SK-N-SH (cell line): ENCODE measurements around the gene LACTBL1. TPM values are rescaled to one million over a fixed set of nuclear protein-coding genes. Genes with fewer than 3 reads are reported as not detected.

Source experiments
- CTCF ChIA-PET: fragments of 300-600, 350-600 bp; formaldehyde crosslinking; extraction: SDS; loops from one replicate; lab custom pipeline; 2021; lab: Yijun Ruan, JAX
- POLR2A ChIA-PET: fragments of 350-600 bp; sonication (Branson Sonifier 250); formaldehyde crosslinking; extraction: SDS; loops from one replicate; lab custom pipeline; 2020; ENCODE audit warnings: antibody characterized with exemption, inconsistent platforms; lab: Yijun Ruan, JAX
- DNase-seq: peaks from one replicate; pipeline ENCODE4 v3.0.0; 2012
- H2AFZ ChIP-seq: fragments of 200-600 bp; sonication (generic); 2 replicates; pipeline ENCODE4 v1.8.1; 2016; ENCODE audit warnings: antibody characterized with exemption, mild to moderate bottlenecking, low read depth
- H3F3A ChIP-seq: fragments of 200-600 bp; sonication (generic); replicated peaks from 2 replicates; pipeline ENCODE3; 2016; ENCODE audit warnings: antibody characterized with exemption, mild to moderate bottlenecking; ENCODE audit not compliant: insufficient read depth
- H3K27ac ChIP-seq, 2 experiments: fragments of 200-500 bp in 1 of 2; fragments of 200-600 bp in 1 of 2; sonication (Bioruptor generic) in 1 of 2; sonication (generic), shearing (Covaris generic) in 1 of 2; 2 replicates each; pipeline versions ENCODE4 v1.5.1 to v1.6.1; 2014 to 2016; ENCODE audit warnings: low read depth in 2 of 2, inconsistent platforms in 1 of 2, low read length in 1 of 2, mild to moderate bottlenecking in 1 of 2, mixed read lengths in 1 of 2
- H3K27me3 ChIP-seq: fragments of 200-600 bp; sonication (generic), shearing (Covaris generic); 2 replicates; pipeline ENCODE4 v1.6.1; 2016; ENCODE audit warnings: mixed run types; ENCODE audit not compliant: insufficient read depth
- H3K36me3 ChIP-seq, 2 experiments: fragments of 200-500 bp in 1 of 2; fragments of 200-600 bp in 1 of 2; sonication (Bioruptor generic) in 1 of 2; sonication (generic) in 1 of 2; replicated peaks in 1 of 2; 2 replicates each; pipeline versions ENCODE3 to v1.5.1; 2014 to 2016; ENCODE audit warnings: low read length in 1 of 2, mild to moderate bottlenecking in 1 of 2; ENCODE audit not compliant: insufficient read depth in 2 of 2, control insufficient read depth in 1 of 2
- H3K4me1 ChIP-seq, 2 experiments: fragments of 200-500 bp in 1 of 2; fragments of 200-600 bp in 1 of 2; sonication (Bioruptor generic) in 1 of 2; sonication (generic), shearing (Covaris generic) in 1 of 2; 2 replicates each; pipeline versions ENCODE4 v1.5.1 to v1.6.1; 2014 to 2016; ENCODE audit warnings: low read depth in 1 of 2, low read length in 1 of 2, mixed run types in 1 of 2; ENCODE audit not compliant: insufficient read depth in 2 of 2, control insufficient read depth in 1 of 2
- H3K4me2 ChIP-seq: fragments of 200-600 bp; sonication (generic), shearing (Covaris generic); 2 replicates; pipeline ENCODE4 v1.6.1; 2017; ENCODE audit warnings: mixed run types
- H3K4me3 ChIP-seq, 2 experiments: fragments of 200-500 bp in 1 of 2; fragments of 200-600 bp in 1 of 2; sonication (Bioruptor generic) in 1 of 2; sonication (generic), shearing (Covaris generic) in 1 of 2; 2 replicates each; pipeline versions ENCODE4 v1.5.1 to v1.8.1; 2014 to 2016; ENCODE audit warnings: low read depth in 2 of 2, inconsistent platforms in 1 of 2, low read length in 1 of 2, mild to moderate bottlenecking in 1 of 2, mixed read lengths in 1 of 2, moderate library complexity in 1 of 2
- H3K79me2 ChIP-seq: fragments of 200-600 bp; sonication (generic); 2 replicates; pipeline ENCODE4 v1.8.1; 2017; ENCODE audit warnings: mild to moderate bottlenecking; ENCODE audit not compliant: insufficient read depth
- H3K9ac ChIP-seq: fragments of 200-600 bp; sonication (generic); 2 replicates; pipeline ENCODE4 v1.6.1; 2017; ENCODE audit warnings: mixed run types
- H3K9me2 ChIP-seq: fragments of 200-600 bp; sonication (generic); 2 replicates; pipeline ENCODE4 v1.6.1; 2017; ENCODE audit warnings: mixed run types
- H3K9me3 ChIP-seq: fragments of 200-600 bp; sonication (generic); 2 replicates; pipeline ENCODE4 v1.6.1; 2017; ENCODE audit warnings: mixed run types, mild to moderate bottlenecking, moderate library complexity
- H4K20me1 ChIP-seq: fragments of 200-600 bp; sonication (generic); 2 replicates; pipeline ENCODE4 v1.6.1; 2017; ENCODE audit warnings: mild to moderate bottlenecking, mixed run types; ENCODE audit not compliant: insufficient read depth
- CHD2 ChIP-seq: fragments of 150-350 bp; IDR thresholded peaks from 2 replicates; pipeline ENCODE4 v1.6.1; 2018; ENCODE audit warnings: low read length; ENCODE audit not compliant: partially characterized antibody
- NFIC ChIP-seq: IDR thresholded peaks from 2 replicates; pipeline ENCODE4 v1.4.0; 2012; ENCODE audit warnings: borderline replicate concordance
- NRF1 ChIP-seq: IDR thresholded peaks from 2 replicates; pipeline ENCODE4 v1.6.1; 2012; ENCODE audit warnings: low read depth, mild to moderate bottlenecking, low read length
- RAD21 ChIP-seq: IDR thresholded peaks from 2 replicates; pipeline ENCODE4 v1.6.1; 2012; ENCODE audit warnings: mild to moderate bottlenecking, low read length
- RCOR1 ChIP-seq: fragments of 150-350 bp; IDR thresholded peaks from 2 replicates; pipeline ENCODE4 v1.6.1; 2017; ENCODE audit warnings: antibody characterized with exemption, low read length
- RXRA ChIP-seq: IDR thresholded peaks from 2 replicates; pipeline ENCODE4 v1.4.0; 2012; ENCODE audit warnings: low read depth, mild to moderate bottlenecking, borderline replicate concordance
- SMC3 ChIP-seq: IDR thresholded peaks from 2 replicates; pipeline ENCODE4 v1.6.1; 2012; ENCODE audit warnings: low read depth, low read length, improper control_type of control experiment
- WGBS: methylation state at CpG from one replicate; pipeline ENCODE4 v1.1.6; 2017; ENCODE audit warnings: low lambda C conversion rate; 5-methylcytosine and 5-hydroxymethylcytosine counted together
- polyA plus RNA-seq, 3 experiments: library from polyadenylated mRNA; depleted of rRNA; stranded (reverse); fragments of >200 nt; gene quantifications; 2 replicates each; pipeline ENCODE4 v1.2.3, GENCODE V29; 2012
- TF ChIP-seq, protein P1 (sequence below): fragments of 200-600 bp; sonication (generic); IDR thresholded peaks from 2 replicates; pipeline ENCODE4 v1.6.1; 2017; ENCODE audit warnings: antibody characterized with exemption, mild to moderate bottlenecking, moderate library complexity
- TF ChIP-seq, protein P2 (sequence below): fragments of 150-350 bp; IDR thresholded peaks from 2 replicates; pipeline ENCODE4 v1.6.1; 2017; ENCODE audit warnings: antibody characterized with exemption, low read length, low read depth, borderline replicate concordance
- TF ChIP-seq, protein P3 (sequence below): fragments of 150-350 bp; IDR thresholded peaks from 2 replicates; pipeline ENCODE4 v1.6.1; 2016; ENCODE audit warnings: mild to moderate bottlenecking, low read depth, low read length
- TF ChIP-seq, protein P4 (sequence below): IDR thresholded peaks from 2 replicates; pipeline ENCODE4 v1.4.0; 2012; ENCODE audit warnings: low read depth, borderline replicate concordance
- TF ChIP-seq, protein P5 (sequence below): IDR thresholded peaks from 2 replicates; pipeline ENCODE4 v1.4.0; 2012; ENCODE audit warnings: low read depth

LACTBL1 gene
- polyA plus RNA-seq, 1 of the 3 experiments (the other 2 are of a cell fraction) = not detected

DNA sequence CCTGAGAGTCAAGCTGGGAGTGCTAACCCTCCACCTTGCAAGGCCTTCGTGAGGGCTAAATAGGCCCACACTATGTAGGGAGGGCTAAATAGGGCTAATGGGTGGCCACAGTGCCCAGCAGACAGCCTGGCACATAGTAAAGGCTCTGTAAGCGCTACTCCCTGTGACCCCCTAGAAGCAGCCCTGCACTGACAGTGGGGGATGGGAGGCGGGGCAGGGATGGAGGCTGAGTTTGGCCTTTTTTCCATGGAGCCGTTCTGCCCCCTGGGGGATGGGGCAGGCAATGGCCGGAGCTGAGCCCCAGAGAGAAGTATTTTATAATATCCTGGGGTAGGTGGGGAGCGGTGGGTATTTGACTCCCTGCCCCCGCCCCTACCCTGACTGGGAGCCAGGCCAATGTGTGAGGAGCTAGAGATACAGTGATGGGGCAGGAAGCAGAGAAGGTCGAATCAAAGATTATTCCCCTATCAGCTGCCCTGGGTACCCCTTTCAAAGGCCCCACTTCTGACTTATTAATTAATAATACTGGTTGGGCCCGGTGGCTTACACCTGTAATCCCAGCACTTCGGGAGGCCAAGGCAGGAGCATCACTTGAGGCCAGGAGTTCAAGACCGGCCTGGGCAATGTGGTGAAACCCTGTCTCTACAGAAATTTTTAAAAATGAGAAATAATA, 42.3 kb downstream of the LACTBL1 start:
- Histone ChIP-seq H3K4me2 (no peak overlapping the region), H2AFZ (no peak overlapping the region), H4K20me1 (no peaks in the 10 kb centered on the region), H3K27ac (no peak overlapping the region), H3K9ac (no peak overlapping the region), H3F3A (no peaks in the 10 kb centered on the region), H3K79me2 (no peaks in the 10 kb centered on the region), H3K27me3 (no peaks in the 10 kb centered on the region; the same call in 1 of the 2 replicates), H3K9me2 (no peaks in the 10 kb centered on the region), H3K4me1 (no peaks in the 10 kb centered on the region), H3K36me3 (no peaks in the 10 kb centered on the region), H3K4me3 (no peak overlapping the region), H3K9me3 (no peaks in the 10 kb centered on the region)
- ChIA-PET CTCF (interaction anchor here (0.5 to 5.9 kb wide), 40 partner anchors 9 to 513 kb away, joined by 3 to 70 read pairs (median 4); no protein-coding TSS in a partner anchor), POLR2A (no interaction called here)
- WGBS = 23% methylated on average over 10 of the region's 11 CpGs
- peak; percentile 89 for DNase-seq
- TF ChIP-seq, protein P1, sequence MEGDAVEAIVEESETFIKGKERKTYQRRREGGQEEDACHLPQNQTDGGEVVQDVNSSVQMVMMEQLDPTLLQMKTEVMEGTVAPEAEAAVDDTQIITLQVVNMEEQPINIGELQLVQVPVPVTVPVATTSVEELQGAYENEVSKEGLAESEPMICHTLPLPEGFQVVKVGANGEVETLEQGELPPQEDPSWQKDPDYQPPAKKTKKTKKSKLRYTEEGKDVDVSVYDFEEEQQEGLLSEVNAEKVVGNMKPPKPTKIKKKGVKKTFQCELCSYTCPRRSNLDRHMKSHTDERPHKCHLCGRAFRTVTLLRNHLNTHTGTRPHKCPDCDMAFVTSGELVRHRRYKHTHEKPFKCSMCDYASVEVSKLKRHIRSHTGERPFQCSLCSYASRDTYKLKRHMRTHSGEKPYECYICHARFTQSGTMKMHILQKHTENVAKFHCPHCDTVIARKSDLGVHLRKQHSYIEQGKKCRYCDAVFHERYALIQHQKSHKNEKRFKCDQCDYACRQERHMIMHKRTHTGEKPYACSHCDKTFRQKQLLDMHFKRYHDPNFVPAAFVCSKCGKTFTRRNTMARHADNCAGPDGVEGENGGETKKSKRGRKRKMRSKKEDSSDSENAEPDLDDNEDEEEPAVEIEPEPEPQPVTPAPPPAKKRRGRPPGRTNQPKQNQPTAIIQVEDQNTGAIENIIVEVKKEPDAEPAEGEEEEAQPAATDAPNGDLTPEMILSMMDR = peak; percentile 80
- TF ChIP-seq, protein P2, sequence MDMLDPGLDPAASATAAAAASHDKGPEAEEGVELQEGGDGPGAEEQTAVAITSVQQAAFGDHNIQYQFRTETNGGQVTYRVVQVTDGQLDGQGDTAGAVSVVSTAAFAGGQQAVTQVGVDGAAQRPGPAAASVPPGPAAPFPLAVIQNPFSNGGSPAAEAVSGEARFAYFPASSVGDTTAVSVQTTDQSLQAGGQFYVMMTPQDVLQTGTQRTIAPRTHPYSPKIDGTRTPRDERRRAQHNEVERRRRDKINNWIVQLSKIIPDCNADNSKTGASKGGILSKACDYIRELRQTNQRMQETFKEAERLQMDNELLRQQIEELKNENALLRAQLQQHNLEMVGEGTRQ = no peak
- TF ChIP-seq NRF1 (no peak), RAD21 (peak; percentile 88), CHD2 (peak; percentile 79), SMC3 (peak; percentile 88)
- TF ChIP-seq, protein P3, sequence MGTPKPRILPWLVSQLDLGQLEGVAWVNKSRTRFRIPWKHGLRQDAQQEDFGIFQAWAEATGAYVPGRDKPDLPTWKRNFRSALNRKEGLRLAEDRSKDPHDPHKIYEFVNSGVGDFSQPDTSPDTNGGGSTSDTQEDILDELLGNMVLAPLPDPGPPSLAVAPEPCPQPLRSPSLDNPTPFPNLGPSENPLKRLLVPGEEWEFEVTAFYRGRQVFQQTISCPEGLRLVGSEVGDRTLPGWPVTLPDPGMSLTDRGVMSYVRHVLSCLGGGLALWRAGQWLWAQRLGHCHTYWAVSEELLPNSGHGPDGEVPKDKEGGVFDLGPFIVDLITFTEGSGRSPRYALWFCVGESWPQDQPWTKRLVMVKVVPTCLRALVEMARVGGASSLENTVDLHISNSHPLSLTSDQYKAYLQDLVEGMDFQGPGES = no peak

DNA sequence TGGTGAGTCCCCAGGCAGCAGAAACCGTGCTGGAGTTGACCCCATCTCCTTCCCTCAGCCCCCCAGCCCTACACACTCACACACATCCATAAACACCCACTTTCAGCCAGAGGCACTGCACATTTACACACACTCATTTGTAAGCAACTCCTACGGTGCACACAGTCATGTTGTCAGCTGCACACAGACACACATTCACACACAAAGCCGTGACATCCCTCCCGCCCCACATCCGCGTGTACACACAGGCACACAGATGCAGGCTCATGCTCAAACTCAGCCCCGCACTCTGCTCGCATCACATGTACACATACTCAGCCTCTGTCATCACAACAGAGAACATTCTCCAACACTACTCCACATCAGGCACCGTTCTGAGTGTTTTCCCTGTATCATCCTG, 47.6 kb downstream of the LACTBL1 start:
- H3K9ac ChIP-seq = no peak overlapping the region
- no peak for DNase-seq
- no peaks in the 10 kb centered on the region for H3K79me2 ChIP-seq
- no peaks in the 10 kb centered on the region for H3K9me3 ChIP-seq
- H3F3A ChIP-seq = no peaks in the 10 kb centered on the region
- no peak overlapping the region for H3K27ac ChIP-seq
- POLR2A ChIA-PET = no interaction called here
- CTCF ChIA-PET = interaction anchor here (0.7 to 1.6 kb wide), 2 partner anchors 251 to 272 kb away, joined by 3 to 4 read pairs; no protein-coding TSS in a partner anchor
- TF ChIP-seq, protein P2 = no peak
- no peak for TF ChIP-seq NFIC
- TF ChIP-seq RXRA = no peak
- no peak for TF ChIP-seq RCOR1
- TF ChIP-seq, protein P4, sequence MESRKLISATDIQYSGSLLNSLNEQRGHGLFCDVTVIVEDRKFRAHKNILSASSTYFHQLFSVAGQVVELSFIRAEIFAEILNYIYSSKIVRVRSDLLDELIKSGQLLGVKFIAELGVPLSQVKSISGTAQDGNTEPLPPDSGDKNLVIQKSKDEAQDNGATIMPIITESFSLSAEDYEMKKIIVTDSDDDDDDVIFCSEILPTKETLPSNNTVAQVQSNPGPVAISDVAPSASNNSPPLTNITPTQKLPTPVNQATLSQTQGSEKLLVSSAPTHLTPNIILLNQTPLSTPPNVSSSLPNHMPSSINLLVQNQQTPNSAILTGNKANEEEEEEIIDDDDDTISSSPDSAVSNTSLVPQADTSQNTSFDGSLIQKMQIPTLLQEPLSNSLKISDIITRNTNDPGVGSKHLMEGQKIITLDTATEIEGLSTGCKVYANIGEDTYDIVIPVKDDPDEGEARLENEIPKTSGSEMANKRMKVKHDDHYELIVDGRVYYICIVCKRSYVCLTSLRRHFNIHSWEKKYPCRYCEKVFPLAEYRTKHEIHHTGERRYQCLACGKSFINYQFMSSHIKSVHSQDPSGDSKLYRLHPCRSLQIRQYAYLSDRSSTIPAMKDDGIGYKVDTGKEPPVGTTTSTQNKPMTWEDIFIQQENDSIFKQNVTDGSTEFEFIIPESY = no peak
- TF ChIP-seq, protein P5, sequence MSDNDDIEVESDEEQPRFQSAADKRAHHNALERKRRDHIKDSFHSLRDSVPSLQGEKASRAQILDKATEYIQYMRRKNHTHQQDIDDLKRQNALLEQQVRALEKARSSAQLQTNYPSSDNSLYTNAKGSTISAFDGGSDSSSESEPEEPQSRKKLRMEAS = no peak
- TF ChIP-seq, all 33 proteins: peak for 0
- Histone ChIP-seq H3K4me2 (no peak overlapping the region), H3K4me3 (no peak overlapping the region), H4K20me1 (no peaks in the 10 kb centered on the region), H3K4me1 (no peaks in the 10 kb centered on the region), H2AFZ (no peak overlapping the region), H3K27me3 (no peaks in the 10 kb centered on the region), H3K9me2 (no peaks in the 10 kb centered on the region), H3K36me3 (no peaks in the 10 kb centered on the region)
- 65% methylated on average over 9 of the region's 9 CpGs for WGBS
